NOMO-1 treated with DMSO at 0.1 percent for 48 hours (cell line): Measurements from ENCODE around the gene CHGA.

Source experiments
- DNase-seq: peaks from one replicate; lab custom pipeline; 2025; ENCODE audit not compliant: unreplicated experiment; lab: John Stamatoyannopoulos, UW

CHGA gene

GRCh38 chr14:92942976-92943710 lies 20.2 kb downstream of the CHGA start:
- DNase-seq = no peak

- no peak for DNase-seq
Observed at GRCh38 chr14:92943855-92944570, 21.1 kb downstream of the CHGA start.

- DNase-seq = no peak
Observed at GRCh38 chr14:92944976-92945375, 22.0 kb downstream of the CHGA start.

GRCh38 chr14:92945544-92945943 lies 22.6 kb downstream of the CHGA start:
- DNase-seq = no peak

- DNase-seq = no peak
Observed at GRCh38 chr14:92945959-92946846, 23.3 kb downstream of the CHGA start.

- no peak for DNase-seq
Observed at GRCh38 chr14:92946847-92947545, 24.0 kb downstream of the CHGA start.

- no peak for DNase-seq
Observed at GRCh38 chr14:92948647-92949046, 25.7 kb downstream of the CHGA start.

- no peak for DNase-seq
Observed at GRCh38 chr14:92949496-92950192, 26.7 kb downstream of the CHGA start.

- DNase-seq = no peak
Observed at GRCh38 chr14:92950193-92950540, 27.2 kb downstream of the CHGA start.

GRCh38 chr14:92950773-92951172 lies 27.8 kb downstream of the CHGA start:
- no peak for DNase-seq

- DNase-seq = no peak
Observed at GRCh38 chr14:92951261-92951660, 28.3 kb downstream of the CHGA start.

- DNase-seq = peak; percentile 43
Observed at GRCh38 chr14:92951912-92952471, 29.0 kb downstream of the CHGA start.

GRCh38 chr14:92952481-92953298 lies 29.7 kb downstream of the CHGA start:
- DNase-seq = no peak

GRCh38 chr14:92953526-92953925 lies 30.6 kb downstream of the CHGA start:
- DNase-seq = no peak

- DNase-seq = no peak
Observed at GRCh38 chr14:92954933-92955332, 32.0 kb downstream of the CHGA start.

- no peak for DNase-seq
Observed at GRCh38 chr14:92955381-92955780, 32.4 kb downstream of the CHGA start.

GRCh38 chr14:92956961-92957360 lies 34.0 kb downstream of the CHGA start:
- no peak for DNase-seq

GRCh38 chr14:92958373-92959188 lies 35.6 kb downstream of the CHGA start:
- DNase-seq = no peak

- no peak for DNase-seq
Observed at GRCh38 chr14:92959189-92959531, 36.2 kb downstream of the CHGA start.
